GM18873 (cell line): ENCODE measurements around the gene SOBP.

Experiments
- ATAC-seq: cut with Tn5 transposase; IDR thresholded peaks from one replicate; pipeline ENCODE4 v1.9.1; 2021; ENCODE audit warnings: mild to moderate bottlenecking, moderate library complexity, moderate number of reproducible peaks; ENCODE audit not compliant: unreplicated experiment, low FRiP score

The SOBP gene

DNA sequence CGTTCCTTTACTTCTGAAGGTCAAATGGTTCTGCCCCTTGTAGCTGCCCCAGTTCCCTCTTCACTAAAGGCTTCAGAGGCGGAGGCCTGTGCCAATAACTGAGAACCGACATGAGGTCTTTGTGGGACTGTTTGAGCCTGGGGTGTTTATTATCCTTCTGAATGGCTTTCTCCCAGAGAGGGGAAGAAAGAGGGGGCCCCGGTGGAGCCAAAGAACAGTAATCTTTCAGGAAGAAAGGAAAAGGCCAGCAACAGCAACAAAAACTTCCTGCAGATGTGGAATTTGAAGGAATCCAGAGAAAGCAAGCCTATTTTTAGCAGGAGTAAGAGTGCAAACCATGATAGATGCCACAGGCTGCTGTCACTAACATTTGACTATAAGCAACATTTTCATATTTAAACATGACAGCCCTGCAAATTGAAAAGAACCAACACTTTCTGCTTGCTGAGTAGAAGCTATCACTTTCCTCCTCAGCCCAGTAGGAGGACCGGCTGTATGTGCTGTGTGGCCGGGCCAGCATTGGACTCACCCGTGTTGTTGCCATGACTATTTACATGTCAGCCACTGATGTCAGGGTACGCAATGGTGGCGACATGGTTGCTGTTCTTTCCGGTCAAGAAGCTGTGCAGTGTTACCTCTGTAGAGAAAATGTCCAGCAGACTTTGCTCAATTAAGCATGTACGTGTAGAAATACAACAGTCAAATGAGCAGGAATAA is 121.3 kb downstream of the SOBP start:
- ATAC-seq = no peak

DNA sequence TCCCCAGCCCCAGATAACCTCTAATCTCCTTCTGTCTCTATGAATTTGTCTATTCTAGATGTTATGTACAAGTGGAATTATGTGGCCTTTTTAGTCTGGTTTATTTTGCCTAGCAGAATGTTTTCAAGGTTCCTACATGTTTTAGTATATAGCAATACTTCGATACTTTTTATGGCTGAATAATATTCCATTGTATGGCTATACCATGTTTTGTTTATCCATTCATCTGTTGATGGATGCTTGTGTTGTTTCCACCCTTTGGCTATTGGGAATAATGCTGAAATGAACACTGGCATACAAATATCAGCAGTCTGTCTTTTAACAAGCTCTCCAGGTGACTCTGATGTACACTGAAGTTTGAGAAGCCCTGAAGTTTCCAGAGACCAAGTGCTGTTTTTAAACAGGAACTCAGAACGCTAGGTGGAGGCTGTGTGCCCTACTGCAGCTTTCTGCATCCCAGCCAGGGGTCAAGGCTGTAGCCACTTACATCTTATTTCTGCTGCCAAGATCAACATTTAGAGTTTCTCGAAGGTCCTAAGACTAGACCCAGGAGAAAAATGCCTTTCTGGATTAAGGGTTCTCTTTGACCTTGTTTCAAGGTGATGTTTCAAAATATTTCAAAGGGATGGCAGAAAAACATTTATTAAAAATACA is 123.0 kb downstream of the SOBP start:
- no peak for ATAC-seq

DNA sequence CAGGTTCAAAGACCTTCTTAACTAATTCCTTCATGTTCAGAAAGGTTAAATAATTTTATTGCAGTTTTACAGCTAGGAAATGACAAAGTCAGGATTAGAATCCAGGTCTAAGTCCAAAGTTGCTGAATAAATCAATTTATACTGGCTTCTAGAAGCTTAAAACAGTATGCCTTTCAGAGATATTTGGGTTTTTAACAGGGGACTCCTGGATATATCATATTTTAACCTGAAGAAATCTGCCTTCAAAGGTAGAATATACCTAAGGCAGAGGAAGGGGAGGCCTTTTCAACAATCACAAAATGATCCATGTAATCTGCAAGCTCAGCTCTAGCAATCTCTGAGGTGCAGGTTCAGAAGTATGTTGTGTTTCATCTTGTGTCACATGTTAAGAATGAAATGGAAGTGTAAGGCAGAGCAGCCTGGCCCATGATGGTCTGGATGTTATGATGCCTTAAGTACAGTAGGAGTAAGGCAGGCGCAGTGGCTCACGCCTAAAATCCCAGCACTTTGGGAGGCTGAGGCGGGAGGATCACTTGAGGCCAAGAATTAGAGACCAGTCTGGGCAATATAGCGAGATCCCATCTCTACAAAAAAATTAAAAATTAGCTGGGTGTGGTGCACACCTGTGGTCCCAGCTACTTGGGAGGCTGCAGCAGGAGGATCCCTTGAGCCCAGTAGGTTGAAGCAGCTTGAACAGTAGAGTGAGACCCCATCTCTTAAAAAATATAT is 123.9 kb downstream of the SOBP start:
- no peak for ATAC-seq

DNA sequence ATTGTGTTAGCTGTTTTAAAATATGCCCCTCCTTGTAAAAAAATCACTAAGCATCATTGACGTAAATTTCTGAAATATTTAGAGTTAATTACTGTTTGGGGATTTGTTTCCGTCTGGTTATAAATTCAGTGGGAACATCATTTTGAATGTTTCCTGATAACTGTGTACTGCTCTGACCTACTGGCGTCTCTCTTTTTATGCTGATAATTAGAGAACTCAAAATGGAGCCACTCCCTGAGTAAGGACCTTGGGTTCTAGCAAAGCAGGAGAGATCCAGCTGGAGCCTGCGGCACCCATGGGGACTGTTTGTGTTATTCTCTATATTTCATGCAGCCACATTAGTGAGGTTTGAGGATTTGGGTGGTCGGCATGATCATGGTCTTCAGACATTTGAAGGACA is 124.9 kb downstream of the SOBP start:
- ATAC-seq = no peak

DNA sequence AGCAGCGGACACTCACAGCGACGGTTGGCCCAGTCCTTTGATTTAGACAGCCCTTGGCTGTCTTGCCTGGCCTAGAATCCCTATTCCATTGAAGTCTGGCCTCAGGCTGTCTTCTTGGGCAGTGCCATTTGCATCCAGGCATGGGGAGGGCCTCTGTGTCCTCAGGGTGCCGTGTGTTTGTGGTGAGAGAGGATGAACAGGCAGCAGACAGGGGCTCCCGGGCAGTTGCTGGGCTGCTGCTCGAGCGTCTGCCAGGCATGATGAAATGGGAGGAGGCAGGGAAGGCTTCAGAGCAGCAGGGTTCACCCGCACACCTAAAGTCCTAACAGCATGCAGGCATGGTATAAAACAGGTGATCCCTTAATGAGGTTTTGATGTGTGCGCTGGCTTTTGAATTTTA is 126.9 kb downstream of the SOBP start:
- no peak for ATAC-seq

DNA sequence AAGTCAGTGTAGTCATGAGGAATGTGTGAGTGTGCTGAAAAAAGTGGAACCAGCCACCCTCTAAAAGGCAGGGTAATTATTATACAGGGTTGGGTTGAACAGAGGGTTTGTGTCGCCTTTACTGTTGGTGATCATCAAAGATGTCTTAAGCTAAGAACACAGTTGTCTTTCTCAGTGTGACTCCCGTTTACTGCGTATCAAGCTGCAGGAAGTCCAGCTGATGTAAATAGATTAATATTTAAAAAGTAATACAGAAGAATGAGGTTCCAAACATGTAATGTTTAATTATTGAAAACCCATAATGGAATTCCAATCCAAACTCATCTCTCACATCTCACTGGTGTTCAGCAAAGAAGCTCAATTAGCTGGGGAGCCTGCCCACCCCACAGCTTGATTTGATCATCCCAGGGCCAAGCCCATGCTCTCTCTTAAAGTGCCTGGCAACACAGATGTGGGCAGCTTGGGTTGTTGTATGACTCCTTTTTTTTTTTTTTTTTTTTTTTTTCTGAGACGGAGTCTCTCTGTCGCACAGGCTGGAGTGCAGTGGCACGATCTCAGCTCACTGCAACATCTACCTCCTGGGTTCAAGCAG is 127.5 kb downstream of the SOBP start:
- ATAC-seq = no peak

DNA sequence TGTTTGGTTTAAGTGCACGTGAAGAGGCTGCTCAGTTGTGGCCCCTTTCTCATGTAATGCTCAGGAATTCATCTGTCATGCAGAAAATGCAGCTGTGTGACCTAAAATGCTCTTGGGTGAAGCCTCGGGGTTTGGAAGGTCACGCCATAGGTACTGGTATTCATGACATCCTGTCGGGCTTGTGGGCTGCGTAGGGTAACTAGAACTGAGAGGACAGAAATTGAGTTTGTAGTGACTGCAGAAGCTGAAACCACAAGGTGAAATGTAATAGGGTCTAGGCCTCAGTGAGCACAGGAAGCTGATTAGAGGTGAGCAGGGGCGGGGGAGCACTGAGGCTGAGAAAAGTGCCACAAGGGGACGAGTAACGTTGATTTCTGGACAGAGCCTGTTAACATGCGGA is 128.8 kb downstream of the SOBP start:
- peak; percentile 99 for ATAC-seq

DNA sequence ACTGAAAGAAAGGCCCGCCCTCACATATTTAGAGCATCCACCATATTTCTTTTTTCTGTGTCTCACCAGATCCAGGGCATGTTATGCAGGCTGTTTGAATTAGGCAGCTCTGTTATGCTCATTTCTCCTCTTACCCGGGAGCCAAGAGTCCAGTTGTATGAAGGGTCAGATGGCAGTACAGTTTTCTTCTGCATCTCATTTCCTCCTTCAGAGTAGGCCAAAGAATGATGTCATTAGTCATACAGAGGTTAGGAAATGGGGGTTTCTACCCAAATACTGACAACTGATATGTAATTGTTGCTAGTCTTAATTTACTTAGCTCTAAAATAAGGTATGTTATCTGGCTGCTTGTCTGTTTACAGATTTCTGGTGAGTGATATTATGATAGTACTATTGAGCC is 130.8 kb downstream of the SOBP start:
- ATAC-seq = no peak

DNA sequence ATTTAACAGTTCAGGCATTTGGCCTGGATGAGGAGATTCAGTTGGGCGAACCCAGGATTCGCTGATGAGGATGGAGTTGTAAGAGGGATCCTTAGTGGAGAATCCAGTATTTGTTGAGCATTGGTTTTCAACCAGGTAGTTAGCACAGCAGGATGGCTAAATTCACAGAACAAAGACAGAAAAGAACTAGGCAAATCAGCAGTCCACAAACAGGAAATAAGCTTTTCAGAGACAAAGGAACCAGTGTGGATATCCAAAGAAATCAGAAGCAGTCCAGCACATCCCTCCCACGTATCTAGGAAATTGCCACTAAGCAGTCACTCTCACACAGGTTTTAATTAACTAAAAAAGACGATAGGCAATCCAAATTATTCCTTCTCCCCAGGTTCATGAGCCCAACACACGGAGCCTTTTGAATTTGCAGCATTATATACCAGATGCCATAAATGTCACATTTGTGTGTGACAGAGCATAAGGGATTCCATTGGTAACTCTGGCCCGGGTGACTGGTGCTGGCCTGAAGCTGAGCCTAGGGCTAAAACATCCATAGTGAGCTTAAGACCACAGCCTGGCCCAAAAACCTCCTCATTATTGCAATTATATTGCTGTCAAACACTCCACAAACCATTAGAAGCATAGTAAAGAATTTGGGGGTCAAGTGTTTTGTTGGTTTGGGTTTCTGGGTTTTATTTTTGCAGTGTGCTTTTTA is 131.5 kb downstream of the SOBP start:
- no peak for ATAC-seq

DNA sequence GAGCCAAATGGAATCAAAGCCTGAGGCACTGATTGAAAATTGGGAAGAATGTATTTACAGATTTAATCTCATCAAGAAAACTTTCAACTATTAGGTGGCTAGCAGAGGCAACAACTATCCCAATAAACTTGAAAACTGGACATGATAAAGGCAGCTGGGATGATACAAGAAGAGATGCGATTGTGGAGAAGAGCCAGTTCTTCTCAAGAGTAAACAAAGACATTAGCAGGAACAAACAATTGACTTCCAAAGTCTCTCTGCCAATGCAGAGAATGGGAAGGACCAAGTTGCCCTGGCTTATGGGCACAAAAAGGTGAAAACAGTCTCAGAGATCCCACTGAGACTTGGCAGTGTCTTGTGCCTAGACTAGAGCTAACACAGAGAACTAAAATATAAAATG is 132.4 kb downstream of the SOBP start:
- ATAC-seq = no peak

DNA sequence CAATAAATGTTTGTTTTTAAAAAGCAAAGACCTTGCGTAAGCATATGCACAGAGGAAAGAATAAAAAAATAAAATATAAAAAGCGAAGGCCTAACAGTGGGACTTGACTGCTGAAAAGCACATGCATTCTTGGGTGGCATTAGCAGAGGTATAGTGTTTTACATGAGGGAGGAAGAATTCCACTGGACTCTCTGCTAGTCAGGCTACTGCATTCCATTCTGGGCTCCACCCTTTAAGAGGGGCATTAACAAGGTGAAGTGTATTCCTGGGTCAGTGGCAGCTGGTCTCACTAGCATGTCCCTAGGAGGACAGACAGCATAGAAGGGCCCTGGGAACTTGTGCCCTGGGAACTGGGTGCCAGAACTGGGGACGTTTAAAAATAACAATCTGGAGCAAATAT is 134.1 kb downstream of the SOBP start:
- ATAC-seq = no peak

DNA sequence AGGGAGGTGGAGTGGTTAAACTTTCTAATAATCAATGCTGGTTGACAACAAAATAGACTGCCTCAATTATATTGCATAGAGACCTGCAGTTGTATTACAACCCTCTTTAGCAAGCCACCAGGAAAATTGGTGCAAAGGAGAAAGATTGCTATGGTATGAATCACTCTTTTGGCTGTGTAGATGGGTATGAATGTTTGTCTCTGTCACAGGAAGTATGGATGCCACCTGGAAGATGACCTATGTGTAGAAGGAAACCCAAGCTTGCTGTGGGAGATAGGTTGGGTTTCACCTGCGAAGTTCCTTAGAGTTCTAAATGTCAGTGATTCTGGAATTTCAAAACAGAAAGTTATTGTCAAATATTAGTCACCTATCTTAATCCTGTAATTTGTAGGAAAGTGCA is 134.6 kb downstream of the SOBP start:
- no peak for ATAC-seq

DNA sequence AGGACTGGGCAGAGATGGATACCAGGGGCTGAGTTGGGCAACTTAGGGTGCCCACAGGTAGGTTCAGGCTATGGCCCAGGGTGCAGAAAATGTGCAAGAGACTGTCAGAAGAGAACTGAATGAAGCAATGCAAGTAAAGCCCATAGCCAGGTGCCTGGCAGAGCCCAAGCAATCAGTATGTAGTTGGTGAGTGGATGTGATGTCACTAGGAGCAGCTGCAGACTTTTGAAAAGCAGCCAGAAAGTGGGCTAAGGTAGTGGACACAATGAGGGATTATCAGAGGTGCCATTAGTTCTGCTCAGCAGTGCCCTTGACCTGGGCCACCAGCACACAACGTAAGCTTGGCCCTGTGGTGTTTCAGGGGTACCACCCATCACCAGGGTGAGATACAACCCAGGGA is 135.3 kb downstream of the SOBP start:
- no peak for ATAC-seq

DNA sequence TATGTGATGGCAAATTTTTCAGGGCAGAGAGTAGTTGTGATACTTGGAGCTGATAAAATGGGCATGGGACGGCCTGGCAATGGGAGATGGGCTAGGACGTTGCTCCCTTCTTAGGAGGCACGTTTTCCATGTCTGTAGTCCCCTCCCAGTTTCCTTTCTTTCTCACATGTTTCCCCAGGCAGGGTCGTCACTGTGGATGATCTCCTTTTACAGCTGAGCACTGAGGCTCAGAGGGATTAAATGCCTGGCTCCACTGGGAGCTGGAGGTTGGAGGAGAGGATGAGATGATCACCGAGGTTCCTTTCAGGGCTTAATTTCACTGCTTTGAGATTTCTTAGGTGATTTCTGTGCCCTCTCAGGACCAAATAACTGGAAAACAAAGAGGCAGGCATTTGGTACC is 136.7 kb downstream of the SOBP start:
- no peak for ATAC-seq

DNA sequence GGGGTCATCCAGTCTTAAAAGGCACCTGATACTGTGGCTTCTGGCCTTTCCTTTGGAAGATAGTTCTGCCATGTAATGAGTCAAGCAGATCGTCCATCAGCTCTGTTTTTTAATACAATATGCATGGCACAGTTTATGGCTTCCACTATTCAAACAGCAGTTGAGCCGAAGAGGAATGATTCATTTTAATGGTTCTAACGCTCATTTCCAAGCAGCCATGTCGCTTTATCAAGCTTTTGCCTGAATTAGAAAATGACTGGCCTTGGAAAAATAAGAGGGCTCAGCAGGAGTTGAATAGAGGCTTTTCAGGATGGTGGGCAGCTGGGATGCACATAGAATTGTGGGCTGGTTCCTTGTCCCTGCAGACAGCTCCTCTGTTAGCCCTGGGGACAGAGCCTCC is 138.1 kb downstream of the SOBP start:
- no peak for ATAC-seq

DNA sequence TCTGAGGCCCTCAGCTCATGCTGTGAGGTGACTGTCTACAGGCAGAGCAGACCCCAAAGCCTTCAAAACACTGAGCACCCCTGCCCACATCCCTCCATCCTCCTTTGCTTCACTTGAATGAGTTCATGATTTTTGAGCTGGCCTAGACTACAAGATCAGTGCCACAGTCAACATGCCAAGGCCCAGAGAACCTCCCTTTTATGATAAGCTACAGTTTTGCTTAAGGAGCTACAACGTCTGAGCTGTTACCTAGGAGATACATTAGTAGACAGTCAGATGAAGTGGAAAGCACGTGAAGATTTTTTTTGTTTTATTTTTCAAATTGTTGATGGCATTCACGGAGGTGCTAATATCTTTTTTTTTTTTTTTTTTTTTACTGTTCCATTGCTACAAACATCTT is 139.0 kb downstream of the SOBP start:
- no peak for ATAC-seq

DNA sequence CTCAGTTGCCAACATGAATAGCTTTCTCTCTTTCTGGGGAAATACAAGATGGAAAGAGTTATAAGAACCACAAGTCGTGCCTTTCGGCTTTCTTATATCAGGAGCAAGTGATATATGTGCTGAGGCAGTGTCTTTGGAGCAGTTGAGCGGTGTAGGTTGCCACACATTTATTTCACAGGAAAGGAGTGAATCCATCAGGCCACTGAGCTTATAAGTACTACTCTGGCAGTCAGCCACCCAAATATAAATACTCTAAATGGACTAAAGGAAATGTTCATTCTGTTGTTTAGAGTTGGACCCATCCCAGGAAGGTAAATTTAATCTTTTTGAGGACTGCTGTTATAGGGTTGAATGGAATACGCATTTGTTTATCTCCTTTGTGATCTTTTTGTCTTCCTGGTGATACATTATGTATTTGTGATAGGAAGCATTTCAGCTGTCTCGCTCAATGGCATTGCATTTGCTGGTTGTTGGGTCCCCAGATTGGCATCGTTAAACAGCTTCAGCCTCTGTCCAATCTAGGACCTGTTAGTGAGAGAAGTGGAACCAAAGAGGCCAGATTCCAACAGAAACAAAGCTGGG is 139.7 kb downstream of the SOBP start:
- no peak for ATAC-seq

DNA sequence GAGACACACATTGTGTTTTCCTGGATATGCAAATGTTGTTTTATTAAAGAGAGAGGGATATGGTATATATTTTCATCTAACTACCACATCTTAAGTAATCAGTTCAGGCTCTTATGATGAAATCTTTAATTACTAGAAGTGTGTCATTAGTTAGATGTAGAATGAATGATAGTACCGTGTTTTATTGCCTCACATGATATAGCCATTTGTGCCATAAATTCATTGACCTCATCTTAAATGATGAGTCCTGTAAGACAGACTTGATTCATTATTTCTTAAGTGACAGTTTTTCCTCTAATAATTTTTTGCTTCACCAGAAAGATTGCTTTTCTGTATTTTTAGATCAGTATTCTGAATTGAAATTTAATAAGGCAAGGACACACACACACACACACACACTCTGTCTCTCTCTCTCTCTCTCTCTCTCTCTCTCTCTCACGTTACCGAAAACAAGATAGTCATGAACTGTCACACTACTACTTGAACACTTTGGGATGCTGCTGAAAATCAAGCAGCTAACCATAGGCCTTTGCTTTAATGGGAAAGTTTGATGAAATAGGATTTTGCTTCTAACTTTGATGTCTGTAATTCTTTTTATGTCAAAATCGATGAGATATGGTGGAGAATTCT is 140.5 kb downstream of the SOBP start:
- no peak for ATAC-seq

DNA sequence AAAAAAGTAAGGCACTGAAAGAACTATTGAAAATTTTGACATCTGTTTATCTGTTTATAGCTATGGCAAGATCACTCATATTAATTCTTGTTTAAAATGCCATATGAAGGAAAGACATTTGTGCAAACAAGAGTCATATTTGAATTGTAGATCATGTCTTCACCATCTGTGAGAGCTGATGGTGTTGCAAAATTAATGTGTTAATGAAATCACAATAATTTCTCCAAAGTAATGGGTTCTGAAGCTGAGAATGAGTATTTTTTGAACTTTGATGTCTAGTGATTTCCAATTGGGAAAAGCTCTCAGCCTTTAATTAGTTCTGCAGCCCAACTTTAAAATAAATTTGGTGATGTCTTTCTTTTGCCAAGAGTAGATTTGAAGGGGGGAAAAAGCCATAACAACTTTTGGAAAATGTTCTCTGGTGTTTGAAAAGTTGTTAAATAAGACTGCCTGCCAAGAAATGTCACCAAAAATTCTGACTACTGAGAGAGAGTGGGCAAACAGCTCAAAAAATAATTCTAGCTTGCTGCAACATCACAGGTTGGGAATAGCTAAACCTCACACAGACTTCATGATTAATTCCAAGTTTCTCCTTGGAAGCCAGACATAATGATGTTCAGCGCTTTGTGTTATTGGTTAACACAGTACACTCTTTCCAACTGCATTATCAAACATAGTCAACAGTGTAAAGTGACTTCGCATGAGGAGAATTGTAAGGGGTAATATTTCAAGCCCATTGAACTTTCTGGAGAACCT is 142.6 kb downstream of the SOBP start:
- no peak for ATAC-seq
